C4-2B (cell line): ENCODE measurements around the gene LYZL6.

Experiments used
- CTCF ChIP-seq: fragments of 450-650 bp; conservative IDR thresholded peaks from 2 replicates; pipeline ENCODE4 v1.5.1; 2017; ENCODE audit warnings: mild to moderate bottlenecking
- ZFX ChIP-seq: fragments of 450-650 bp; IDR thresholded peaks from 2 replicates; pipeline ENCODE4 v1.6.1; 2017

GRCh38 chr17:35991075-35991474 lies 47.6 kb upstream of the LYZL6 start:
- no peak for TF ChIP-seq CTCF
- TF ChIP-seq ZFX = no peak
